Activated CD4-positive, CD25-positive, alpha-beta regulatory T cell (primary cell): ENCODE measurements around the gene WBP1L.
"Not testable (repeated sequence)": the region's sequence is repeated elsewhere in the genome, so short reads cannot be mapped to it uniquely, and the experiment has no call there.

Source experiments
- DNase-seq, 4 experiments: peaks; one replicate each; lab custom pipeline; 2025; lab: John Stamatoyannopoulos, UW

Gene WBP1L

GRCh38 chr10:102843139-102843538 is 99.4 kb downstream of the WBP1L start:
- DNase-seq, result not testable (repeated sequence)

GRCh38 chr10:102844190-102844776 is 100.5 kb downstream of the WBP1L start:
- not testable (repeated sequence) for DNase-seq

- DNase-seq, result no peak
These were observed 101.7 kb downstream of the WBP1L start for GRCh38 chr10:102845352-102845902.

- DNase-seq, result no peak
These were observed 106.3 kb downstream of the WBP1L start for GRCh38 chr10:102850025-102850518.

- not testable (repeated sequence) for DNase-seq
These were observed 109.5 kb downstream of the WBP1L start for GRCh38 chr10:102853237-102853636.

GRCh38 chr10:102855731-102856436 is 112.1 kb downstream of the WBP1L start:
- DNase-seq, result not testable (repeated sequence)

- DNase-seq, result no peak
These were observed 113.1 kb downstream of the WBP1L start for GRCh38 chr10:102856758-102857424.

- DNase-seq, result no peak
These were observed 116.2 kb downstream of the WBP1L start for GRCh38 chr10:102859911-102860310.

- no peak for DNase-seq
These were observed 119.9 kb downstream of the WBP1L start for GRCh38 chr10:102863660-102864059.

GRCh38 chr10:102865620-102866019 is 121.9 kb downstream of the WBP1L start:
- no peak for DNase-seq
